Measurements from ENCODE around the gene MARCHF3.
"Not testable (repeated sequence)": the region's sequence is repeated elsewhere in the genome, so short reads cannot be mapped to it uniquely, and the experiment has no call there.

Gene MARCHF3, protein sequence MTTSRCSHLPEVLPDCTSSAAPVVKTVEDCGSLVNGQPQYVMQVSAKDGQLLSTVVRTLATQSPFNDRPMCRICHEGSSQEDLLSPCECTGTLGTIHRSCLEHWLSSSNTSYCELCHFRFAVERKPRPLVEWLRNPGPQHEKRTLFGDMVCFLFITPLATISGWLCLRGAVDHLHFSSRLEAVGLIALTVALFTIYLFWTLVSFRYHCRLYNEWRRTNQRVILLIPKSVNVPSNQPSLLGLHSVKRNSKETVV

GRCh38 chr5:127030259-127031146 is at the start of gene MARCHF3:
Gene MARCHF3, minus strand, starts transcription at chr5:127030558. Its CDS starts 112,387 bp downstream, at chr5:126918171.
- peak; percentile 30 to 98 (median 90) for DNase-seq

DNA sequence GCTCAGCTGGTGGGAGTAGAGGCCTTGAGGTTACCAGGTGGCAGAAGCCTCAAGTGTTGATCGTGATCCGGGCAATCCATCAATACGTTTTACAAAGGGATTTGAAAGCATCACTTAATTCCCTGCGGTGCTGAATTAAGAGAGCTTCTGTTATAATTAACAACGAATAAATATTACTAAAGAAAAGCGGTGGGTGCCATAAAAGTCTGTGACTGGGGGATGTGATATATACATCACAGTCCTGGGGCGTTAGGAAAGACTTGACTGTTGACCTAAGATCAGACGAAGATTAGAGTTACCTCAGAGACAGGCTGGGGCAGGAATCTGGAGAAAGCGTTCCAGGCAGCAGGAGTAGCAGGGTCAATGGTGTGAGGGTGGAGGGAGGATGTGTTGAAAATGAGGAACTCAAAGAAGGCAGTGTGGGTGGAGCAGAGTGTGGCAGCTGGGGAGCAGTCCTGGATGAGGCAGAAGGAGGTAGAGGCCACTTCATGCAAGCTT is 49.7 kb upstream of the MARCHF3 start:
- no peak for DNase-seq

DNA sequence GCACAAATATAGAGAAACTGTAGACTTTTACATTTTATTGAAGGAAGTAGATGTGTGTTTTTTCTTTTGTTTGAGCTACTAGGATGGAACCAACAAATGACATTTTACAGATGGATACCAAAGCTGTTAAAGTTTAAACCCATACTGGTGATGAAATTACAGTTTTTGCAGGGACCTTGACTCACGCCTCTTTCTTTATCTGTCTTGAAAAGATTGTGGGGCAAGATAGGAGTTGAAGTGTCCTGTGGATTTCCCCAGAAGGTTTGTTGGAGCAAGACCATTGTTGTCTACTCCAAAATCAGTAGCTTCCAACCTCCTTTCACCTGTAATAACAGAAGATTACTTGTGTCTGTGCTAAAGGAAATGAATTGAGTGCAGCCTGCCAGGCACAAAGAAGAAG is 47.0 kb upstream of the MARCHF3 start:
- no peak for DNase-seq

DNA sequence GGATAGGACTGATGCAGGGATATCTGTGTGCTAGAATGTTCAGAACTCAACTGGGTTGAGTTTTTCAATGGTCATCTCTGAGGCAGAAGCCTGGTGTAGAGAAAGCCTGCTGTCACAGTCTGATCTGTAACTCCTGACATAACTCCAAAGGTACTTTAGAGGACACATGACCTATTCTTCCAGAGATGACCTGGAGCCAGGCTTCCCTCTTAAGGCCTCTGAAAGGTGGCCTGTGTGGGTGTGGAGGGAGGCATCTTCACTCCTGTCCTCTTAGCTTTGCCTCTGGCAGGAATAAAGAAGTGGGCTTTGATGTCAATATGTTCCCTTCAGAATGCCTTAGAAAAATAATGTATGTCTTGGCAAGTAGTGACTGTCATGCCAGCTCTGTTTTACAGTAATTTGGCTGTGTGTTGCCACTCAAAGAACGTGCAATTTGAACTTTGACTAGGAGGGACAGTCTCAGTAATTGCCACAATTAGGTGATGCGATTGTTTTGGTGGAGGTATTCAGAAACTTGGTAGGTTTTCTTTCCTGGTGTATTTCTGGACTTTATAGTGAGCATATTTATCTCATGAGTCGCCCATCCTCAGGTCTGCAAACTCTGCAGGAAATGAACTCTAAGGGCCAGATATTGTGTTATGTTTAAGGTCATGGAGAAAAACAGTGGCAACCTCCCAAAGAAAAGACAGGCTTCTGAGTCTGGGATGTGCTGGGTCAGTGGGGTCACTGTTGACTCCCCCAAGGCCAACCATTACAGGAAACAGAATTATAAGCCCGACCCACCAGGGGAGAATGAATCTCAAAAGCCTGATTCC is 46.2 kb upstream of the MARCHF3 start:
- DNase-seq, result no peak

DNA sequence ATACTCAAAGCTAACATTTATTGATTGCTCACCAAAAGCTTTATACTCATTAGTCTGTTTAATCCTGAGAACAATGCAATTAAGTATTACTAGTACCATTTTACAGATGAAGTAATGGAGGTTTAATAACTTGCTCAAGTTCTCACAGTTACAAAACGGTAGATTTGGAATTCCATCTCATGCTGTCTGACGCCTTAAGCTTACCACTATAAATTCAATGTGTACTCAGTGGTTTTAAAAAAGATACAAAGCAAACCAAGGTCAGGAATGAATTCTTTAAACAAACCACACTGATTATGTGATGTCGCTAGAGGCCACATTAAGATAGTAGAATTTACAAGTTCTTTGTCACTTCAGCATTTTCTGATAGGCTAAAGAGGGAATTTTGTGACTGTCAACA is 44.1 kb upstream of the MARCHF3 start:
- DNase-seq, result no peak

GRCh38 chr5:127072861-127073846 is 42.8 kb upstream of the MARCHF3 start, which contains the start of gene C5orf63:
Gene C5orf63, minus strand, starts transcription at chr5:127073502. Its CDS starts 14,507 bp downstream, at chr5:127058995.
- DNase-seq, result peak in 28 of 51 donors; percentile 1 to 51 (median 18)

DNA sequence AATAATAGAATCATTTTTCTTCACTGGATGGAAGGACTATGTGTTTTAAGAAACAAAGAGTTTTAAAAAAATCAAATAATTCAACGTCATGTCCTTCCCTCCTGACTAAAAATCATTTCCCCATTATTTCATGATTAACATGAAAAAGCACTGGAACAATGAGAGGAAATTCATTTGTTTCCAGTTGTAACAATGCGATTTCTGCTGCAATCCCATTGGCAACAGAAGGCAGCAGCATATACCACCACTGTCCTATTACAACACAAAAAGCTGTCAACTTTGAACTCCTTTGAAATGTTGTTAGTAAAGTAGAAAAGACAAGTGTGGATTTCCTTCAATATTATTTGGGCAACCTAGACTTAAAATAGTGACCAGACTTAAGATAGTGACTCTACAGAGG is 39.9 kb upstream of the MARCHF3 start:
- DNase-seq, result no peak

DNA sequence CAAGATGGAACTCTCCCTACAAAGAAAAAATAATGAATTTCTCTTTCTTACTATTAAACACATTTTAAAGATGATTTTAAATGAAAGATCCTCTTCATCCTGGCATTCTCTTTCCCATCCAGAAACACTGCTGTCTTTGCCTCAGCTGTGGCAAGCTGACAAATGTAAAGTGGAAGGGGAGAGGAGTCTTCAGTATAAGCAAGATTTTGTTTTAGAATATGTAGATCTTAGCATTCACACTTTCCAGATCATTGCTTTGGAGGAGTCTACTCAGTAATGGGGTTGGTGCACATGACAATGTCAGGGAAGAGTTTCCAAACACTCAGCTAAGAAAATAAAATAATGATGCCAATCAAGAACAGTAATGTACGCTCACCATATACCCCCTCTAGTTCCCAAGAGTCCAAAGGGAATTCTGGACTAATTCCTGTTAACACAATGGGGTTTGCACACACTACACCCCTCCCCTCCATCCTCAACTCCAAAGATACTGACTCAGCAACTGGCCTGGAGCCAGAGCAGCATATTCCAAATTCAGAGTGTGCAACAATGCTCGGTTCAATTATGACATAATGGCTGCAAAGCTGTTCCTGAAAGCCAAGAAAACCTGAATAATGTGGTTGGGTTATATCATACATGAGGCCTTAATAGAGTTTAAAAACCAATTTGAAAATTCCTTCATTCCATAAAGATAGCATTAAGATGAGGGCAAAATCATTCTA is 38.3 kb upstream of the MARCHF3 start:
- DNase-seq, result peak in 2 of 51 donors; percentile 4 to 13

DNA sequence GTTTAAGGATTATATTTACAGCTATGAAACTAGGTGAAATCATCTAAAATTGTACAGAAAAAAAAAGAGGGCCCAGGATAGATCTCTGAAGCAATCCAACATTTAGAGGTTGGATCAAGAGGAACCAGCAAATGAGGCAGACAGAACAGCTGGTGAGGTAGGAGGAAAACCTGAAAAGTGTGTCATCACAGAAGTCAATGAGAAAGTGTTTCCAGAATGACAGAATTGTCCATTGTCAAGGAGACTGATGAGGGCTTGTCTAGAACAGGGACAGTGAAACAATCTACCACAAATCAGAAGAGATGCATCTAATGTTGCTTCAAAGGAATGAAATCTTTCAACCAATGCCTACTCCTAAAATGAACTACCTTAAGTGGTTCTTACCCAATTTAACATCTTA is 36.4 kb upstream of the MARCHF3 start:
- DNase-seq, result no peak

- no peak for DNase-seq
These were observed 34.0 kb upstream of the MARCHF3 start for GRCh38 chr5:127064253-127064840.

DNA sequence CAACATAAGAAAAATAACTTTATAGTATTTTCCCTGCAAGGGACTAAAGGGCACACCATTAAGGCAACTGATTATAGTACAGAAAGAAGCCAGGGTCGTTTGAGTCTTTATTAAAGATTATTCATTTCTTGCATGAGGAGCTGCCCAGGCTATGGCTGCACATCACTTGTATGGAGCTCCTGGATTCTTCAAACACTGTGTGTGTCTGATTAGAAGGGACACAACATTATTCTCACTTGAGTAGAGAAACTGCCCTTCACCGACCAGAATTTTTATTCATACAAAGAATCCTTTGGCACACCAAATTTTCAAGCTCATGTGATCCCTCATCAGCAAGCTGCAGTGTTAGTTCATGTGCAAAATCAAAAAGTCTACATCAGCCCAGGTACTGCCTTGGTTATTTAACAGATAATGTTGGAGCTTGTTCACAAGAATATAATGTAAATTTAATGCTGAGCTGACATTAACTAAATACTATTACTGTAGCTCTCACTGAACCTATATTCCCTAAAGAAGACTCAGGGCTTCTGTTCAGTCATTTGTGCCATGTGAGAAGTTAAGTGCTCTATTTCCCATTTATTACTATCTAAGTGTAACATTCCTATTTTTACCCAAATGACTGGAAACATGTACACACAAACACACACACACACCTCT is 33.0 kb upstream of the MARCHF3 start:
- no peak for DNase-seq

GRCh38 chr5:127061956-127062355 is 31.6 kb upstream of the MARCHF3 start:
- DNase-seq, result no peak

DNA sequence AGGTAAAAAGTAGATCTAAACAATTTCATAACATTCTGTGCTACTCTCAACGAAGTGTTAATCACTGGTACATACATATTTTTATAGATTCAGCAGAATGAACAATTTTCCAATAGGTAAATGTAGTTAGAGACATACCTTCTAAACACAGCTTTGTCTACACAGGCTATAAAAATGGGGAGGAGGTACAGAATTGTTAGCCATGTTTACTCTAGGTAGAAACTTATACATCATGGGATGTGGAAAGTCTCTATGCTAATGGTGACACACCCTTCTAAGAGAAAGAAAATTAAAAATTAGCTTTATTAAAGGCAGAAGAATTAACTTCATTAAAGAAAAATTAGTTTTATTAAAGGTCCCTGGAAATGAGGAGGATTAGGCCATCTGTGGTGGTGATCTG is 31.2 kb upstream of the MARCHF3 start:
- DNase-seq, result no peak

GRCh38 chr5:127060470-127060985 is 30.2 kb upstream of the MARCHF3 start:
- DNase-seq, result no peak

GRCh38 chr5:127056896-127057295 is 26.5 kb upstream of the MARCHF3 start:
- DNase-seq, result no peak

GRCh38 chr5:127055880-127056653 is 25.7 kb upstream of the MARCHF3 start:
- DNase-seq, result no peak

- DNase-seq, result not testable (repeated sequence)
These were observed 23.2 kb upstream of the MARCHF3 start for GRCh38 chr5:127053551-127053950.

- DNase-seq, result no peak
These were observed 22.7 kb upstream of the MARCHF3 start for GRCh38 chr5:127053049-127053448.

All from hypothalamus (tissue), 51 donors.